GM20431 (cell line): ENCODE results near the gene NACC2.

Experiments
- in situ Hi-C: fragments of 300-500 bp; cut with MseI, MboI; formaldehyde crosslinking; loops from one replicate; pipeline ENCODE4 v1.15.0; 2020; ENCODE audit warnings: low sequenced_read_pairs; ENCODE audit not compliant: unreplicated experiment

NACC2 gene

DNA sequence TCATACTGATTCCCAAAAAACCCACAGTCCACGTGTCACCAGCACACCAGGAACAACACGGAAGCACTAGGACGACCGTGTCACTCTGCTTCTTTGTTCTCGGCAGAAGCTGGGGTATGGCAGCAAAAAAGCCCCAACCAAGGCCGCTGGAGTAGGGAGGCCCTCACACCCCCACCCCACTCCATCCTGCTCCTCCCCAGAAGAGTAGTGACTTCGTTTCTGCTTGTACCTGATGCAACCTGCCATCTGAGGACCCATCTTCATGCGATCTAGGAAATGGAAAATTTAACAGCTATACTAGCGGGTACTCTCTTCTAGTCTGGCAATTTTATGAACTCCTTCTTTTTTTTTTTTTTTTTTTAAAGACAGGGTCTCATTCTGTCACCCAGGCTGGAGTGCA, 137.7 kb downstream of the NACC2 start:
- in situ Hi-C loops, result no loop called here

DNA sequence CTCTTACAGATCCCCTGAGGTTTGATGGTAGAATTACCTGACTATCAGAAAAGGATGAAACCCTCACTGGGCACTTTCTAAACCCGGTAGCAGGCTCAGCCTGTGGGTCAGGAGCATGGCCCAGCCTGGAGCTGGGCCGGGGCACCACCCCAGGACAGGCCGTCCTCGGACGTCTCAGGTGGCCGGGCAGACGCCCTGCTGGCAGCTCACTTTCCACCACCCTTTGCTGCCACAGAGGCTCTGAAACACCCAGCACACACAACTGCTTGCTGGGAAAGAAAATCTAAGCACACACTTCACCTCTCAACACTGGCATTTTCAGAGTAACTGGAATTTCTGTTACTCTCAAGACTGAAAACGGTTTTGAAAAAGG, 138.3 kb downstream of the NACC2 start:
- in situ Hi-C loops, result no loop called here
